Breast epithelium (tissue), 3 donors: ENCODE measurements around the gene FRK.

Source experiments
- CTCF ChIP-seq, 3 donors: fragments of 450-650 bp; IDR thresholded peaks; one replicate each; pipeline ENCODE4 v1.5.1; 2016 to 2017; ENCODE audit warnings: antibody characterized with exemption in 3 of 3, mild to moderate bottlenecking in 3 of 3, moderate library complexity in 3 of 3
- POLR2A ChIP-seq: fragments of 450-650 bp; IDR thresholded peaks from one replicate; pipeline ENCODE4 v1.6.1; 2016; ENCODE audit warnings: antibody characterized with exemption, mild to moderate bottlenecking, moderate library complexity

- TF ChIP-seq CTCF (IDR thresholded peaks at IDR 0.05) (no peak), POLR2A (no peak)
Measured at GRCh38 chr6:116059713-116060571, 749 bp downstream of the FRK start.
